GM12892 (cell line): ENCODE data around the gene CDH23.

Experiments
- DNase-seq: peaks from one replicate; pipeline ENCODE4 v3.0.0; 2011; ENCODE audit not compliant: insufficient read length
- FAIRE-seq: peaks from 2 replicates; lab custom pipeline; 2011; peaks lifted over from hg19 to GRCh38; lab: Jason Lieb, UNC
- POLR2A ChIP-seq: IDR thresholded peaks from 2 replicates; pipeline ENCODE4 v1.6.1; 2011; ENCODE audit warnings: low read depth, low read length, control low read depth
- POLR2AphosphoS5 ChIP-seq: IDR thresholded peaks from 2 replicates; pipeline ENCODE4 v1.6.1; 2011; ENCODE audit warnings: low read depth, low read length, control low read depth
- TAF1 ChIP-seq: IDR thresholded peaks from 2 replicates; pipeline ENCODE4 v1.6.1; 2011; ENCODE audit warnings: low read depth, mild to moderate bottlenecking, control low read depth, low read length, borderline replicate concordance

Gene CDH23

GRCh38 chr10:71616817-71617654, 220.3 kb downstream of the CDH23 start:
- no peak for FAIRE-seq
- TF ChIP-seq TAF1: no peak
- no peak for TF ChIP-seq POLR2AphosphoS5
- no peak for TF ChIP-seq POLR2A
- no peak for DNase-seq

GRCh38 chr10:71618176-71618575, 221.5 kb downstream of the CDH23 start:
- no peak for DNase-seq
- FAIRE-seq: no peak
- no peak for TF ChIP-seq TAF1
- no peak for TF ChIP-seq POLR2A
- TF ChIP-seq POLR2AphosphoS5: no peak

- FAIRE-seq (no peak), DNase-seq (no peak)
- TF ChIP-seq POLR2AphosphoS5 (no peak), TAF1 (no peak), POLR2A (no peak)
These were observed 221.9 kb downstream of the CDH23 start for GRCh38 chr10:71618598-71618997.

GRCh38 chr10:71620642-71621041, 223.9 kb downstream of the CDH23 start:
- DNase-seq: no peak
- TF ChIP-seq POLR2AphosphoS5 (no peak), POLR2A (no peak), TAF1 (no peak)
- FAIRE-seq: no peak

GRCh38 chr10:71621231-71622153, 224.8 kb downstream of the CDH23 start:
- TF ChIP-seq TAF1 (no peak), POLR2AphosphoS5 (no peak), POLR2A (no peak)
- DNase-seq: no peak
- FAIRE-seq: no peak

GRCh38 chr10:71622154-71622526, 225.4 kb downstream of the CDH23 start:
- TF ChIP-seq POLR2A: no peak
- TF ChIP-seq TAF1: no peak
- no peak for TF ChIP-seq POLR2AphosphoS5
- FAIRE-seq: no peak

GRCh38 chr10:71622616-71623015, 225.9 kb downstream of the CDH23 start:
- TF ChIP-seq POLR2AphosphoS5 (no peak), TAF1 (no peak), POLR2A (no peak)
- DNase-seq (no peak), FAIRE-seq (no peak)

More at GRCh38 chr10:71622154-71622526, 225.4 kb downstream of the CDH23 start:
- no peak for DNase-seq

- no peak for DNase-seq
- TF ChIP-seq TAF1: no peak
- FAIRE-seq: no peak
These were observed 226.6 kb downstream of the CDH23 start for GRCh38 chr10:71623098-71623985.

GRCh38 chr10:71623986-71624291, 227.2 kb downstream of the CDH23 start:
- FAIRE-seq (no peak), DNase-seq (no peak)
- TF ChIP-seq TAF1 (no peak), POLR2A (no peak), POLR2AphosphoS5 (no peak)

GRCh38 chr10:71625445-71626175, 228.9 kb downstream of the CDH23 start:
- FAIRE-seq (no peak), DNase-seq (no peak)
- TF ChIP-seq POLR2A: no peak
- TF ChIP-seq POLR2AphosphoS5: no peak
- no peak for TF ChIP-seq TAF1

- DNase-seq (no peak), FAIRE-seq (no peak)
These were observed 230.7 kb downstream of the CDH23 start for GRCh38 chr10:71627230-71627939.

More at GRCh38 chr10:71627230-71627939, 230.7 kb downstream of the CDH23 start:
- TF ChIP-seq TAF1: no peak
- no peak for TF ChIP-seq POLR2AphosphoS5
- no peak for TF ChIP-seq POLR2A
